HAP-1 (cell line): ENCODE results near the gene TOP3B.
A peak's percentile ranks its signal among the peaks of the same experiment; 100 is the strongest.

Experiments
- DNase-seq, 2 experiments: peaks; one replicate each; pipeline ENCODE4 v3.0.0-alpha.2; 2016 to 2020; ENCODE audit warnings: low spot score in 2 of 2
- H3K27me3 ChIP-seq: fragments of 250-450 bp; sonication (Bioruptor Pico); 2 replicates; pipeline ENCODE4 v1.5.1; 2020; ENCODE audit warnings: low read depth, mild to moderate bottlenecking, moderate library complexity
- H3K36me3 ChIP-seq: fragments of 250-450 bp; sonication (Bioruptor Pico); replicated peaks from 2 replicates; pipeline ENCODE4 v1.5.1; 2020; ENCODE audit warnings: mild to moderate bottlenecking
- H3K4me1 ChIP-seq: fragments of 250-450 bp; sonication (Bioruptor Pico); 2 replicates; pipeline ENCODE4 v1.5.1; 2020; ENCODE audit warnings: mild to moderate bottlenecking
- H3K4me3 ChIP-seq: fragments of 250-450 bp; sonication (Bioruptor Pico); 2 replicates; pipeline ENCODE4 v1.5.1; 2020; ENCODE audit warnings: mild to moderate bottlenecking, moderate library complexity
- H3K9me3 ChIP-seq: fragments of 250-450 bp; sonication (Bioruptor Pico); 2 replicates; pipeline ENCODE4 v1.5.1; 2020; ENCODE audit warnings: mild to moderate bottlenecking, moderate library complexity
- in situ Hi-C: fragments of 300-500 bp; cut with MboI; formaldehyde crosslinking; loops from 3 replicates; pipeline ENCODE4 v1.14.3; 2020; ENCODE audit warnings: low sequenced_read_pairs, inconsistent platforms, mixed read lengths

The TOP3B gene

DNA sequence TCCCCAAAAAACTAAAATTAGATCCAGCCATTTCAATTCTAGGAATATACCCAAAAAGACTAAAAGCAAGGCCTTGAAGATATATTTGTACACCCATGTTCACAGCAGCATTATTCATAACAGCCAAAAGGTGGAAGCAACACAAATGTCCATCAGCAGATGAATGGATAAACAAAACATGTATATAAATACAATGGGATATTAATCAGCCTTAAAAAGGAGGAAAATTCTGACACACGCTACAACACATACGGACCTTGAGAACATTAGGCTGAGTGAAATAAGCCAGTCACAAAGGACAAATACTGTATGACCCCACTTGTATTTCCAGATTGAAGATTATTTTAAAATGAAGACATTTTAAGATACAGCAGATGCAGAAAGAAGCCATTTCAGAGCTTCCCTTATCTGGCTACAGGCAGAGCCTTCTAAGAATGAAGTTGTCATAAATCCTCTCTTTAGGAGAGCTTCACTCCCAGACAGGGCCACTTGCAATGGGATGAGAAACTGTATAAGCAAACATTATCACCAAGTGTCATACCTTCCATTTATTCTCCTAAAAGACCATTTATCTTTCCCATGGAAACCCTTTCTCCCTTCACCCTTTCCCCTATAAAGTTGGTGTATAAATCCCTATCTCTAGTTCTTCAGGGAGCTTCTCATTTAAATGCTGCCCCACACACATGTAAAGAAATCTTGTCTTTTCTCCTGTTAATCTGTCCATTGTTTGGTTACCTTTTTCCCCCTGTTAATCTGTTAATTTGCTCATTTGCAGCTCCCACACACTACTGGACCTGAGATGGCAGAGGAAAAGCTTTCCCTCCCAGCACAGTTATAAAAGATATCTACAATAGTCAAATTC, 19.3 kb upstream of the TOP3B start:
- Histone ChIP-seq H3K27me3 (peaks cover 6% of the 10 kb centered on the region; the same call in 1 of the 2 replicates), H3K36me3 (no peaks in the 10 kb centered on the region), H3K4me3 (no peak overlapping the region), H3K4me1 (peaks cover 7% of the 10 kb centered on the region), H3K9me3 (no peaks in the 10 kb centered on the region)
- in situ Hi-C loops, result no loop called here
- peak in 1 of 2 experiments; percentile 44 for DNase-seq

GRCh38 chr22:21998595-21999247, 16.1 kb upstream of the TOP3B start:
- H3K4me1 ChIP-seq, result peaks cover 7% of the 10 kb centered on the region
- in situ Hi-C loops, result no loop called here
- no peaks in the 10 kb centered on the region for H3K36me3 ChIP-seq
- H3K27me3 ChIP-seq, result peaks cover 6% of the 10 kb centered on the region; the same call in 1 of the 2 replicates
- H3K9me3 ChIP-seq, result no peaks in the 10 kb centered on the region
- no peak overlapping the region for H3K4me3 ChIP-seq
- no peak for DNase-seq

DNA sequence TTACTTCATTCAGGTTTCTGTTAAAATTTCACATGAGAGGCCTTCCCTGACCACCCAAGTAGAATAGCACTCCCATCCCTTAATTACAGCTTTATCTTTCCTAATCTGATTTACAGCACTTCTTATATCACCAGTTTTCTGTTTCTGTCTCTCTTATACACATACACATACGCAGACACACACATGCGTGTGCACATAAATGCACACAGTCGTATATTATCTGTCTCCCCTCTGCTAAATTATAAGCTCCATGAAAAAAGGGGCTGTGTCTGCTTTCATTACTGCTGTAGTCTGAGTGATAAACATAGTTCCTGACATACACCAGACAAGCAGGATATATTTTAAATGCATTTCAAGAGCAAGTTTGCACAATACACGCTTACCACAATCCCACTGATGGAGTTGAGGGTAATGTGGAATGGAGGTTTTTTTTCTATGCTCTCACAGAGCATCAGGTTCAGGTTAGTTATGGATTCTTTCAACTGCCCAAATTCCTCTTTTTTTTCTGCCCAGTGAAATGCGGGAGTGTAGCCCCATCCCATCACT, 13.7 kb upstream of the TOP3B start:
- H3K9me3 ChIP-seq, result no peaks in the 10 kb centered on the region
- DNase-seq, result no peak
- H3K27me3 ChIP-seq, result peaks cover 10% of the 10 kb centered on the region; the same call in 1 of the 2 replicates
- H3K4me3 ChIP-seq, result no peak overlapping the region
- in situ Hi-C loops, result no loop called here
- no peaks in the 10 kb centered on the region for H3K4me1 ChIP-seq
- no peaks in the 10 kb centered on the region for H3K36me3 ChIP-seq

DNA sequence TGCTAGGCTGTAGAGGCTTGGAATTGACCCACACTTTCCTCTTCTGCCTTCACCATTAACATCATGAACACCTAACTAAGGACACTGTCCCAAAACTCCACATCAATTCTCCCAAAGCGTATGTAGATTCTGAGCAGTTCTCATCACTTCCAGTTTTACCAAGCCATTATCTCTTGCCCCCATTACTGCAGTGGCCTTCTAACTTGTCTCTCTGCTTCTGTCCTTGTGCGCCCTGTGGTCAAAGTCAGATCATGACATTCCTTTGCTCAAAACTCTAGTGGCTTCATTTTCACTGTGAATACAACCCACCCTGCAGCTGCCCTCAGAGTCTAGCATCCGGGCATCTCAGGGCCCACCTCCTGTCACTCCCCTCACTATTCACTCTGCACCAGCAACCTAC, 13.1 kb upstream of the TOP3B start:
- in situ Hi-C loops, result no loop called here

DNA sequence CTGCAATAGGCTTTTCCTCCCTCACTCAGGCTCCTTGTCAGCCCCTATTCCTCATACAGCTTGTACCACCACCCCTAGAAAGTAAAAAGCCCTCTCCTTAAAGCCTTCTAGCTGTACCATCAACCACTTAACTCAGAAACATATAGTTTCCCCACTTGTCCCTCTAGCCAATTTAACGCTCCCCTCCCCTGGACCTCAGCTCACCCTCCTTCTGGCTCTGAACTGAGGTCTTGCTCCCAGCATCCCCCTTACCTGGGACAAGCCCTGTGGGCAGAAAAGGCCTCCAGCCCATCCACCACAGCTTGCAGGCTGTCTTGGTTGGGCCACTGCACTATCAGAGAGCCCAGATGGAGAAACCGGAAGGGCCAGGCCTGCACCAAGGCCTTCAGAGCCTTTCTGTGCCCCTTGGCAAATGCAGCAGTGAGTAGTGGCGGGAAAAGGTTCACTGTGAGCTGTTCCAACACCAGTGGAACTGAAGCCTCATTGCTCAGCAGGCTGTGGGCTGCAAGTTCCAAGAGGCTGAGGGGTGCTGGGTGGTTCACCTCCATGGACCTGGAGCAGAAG, 12.4 kb upstream of the TOP3B start:
- Histone ChIP-seq H3K9me3 (no peaks in the 10 kb centered on the region), H3K27me3 (peaks cover 10% of the 10 kb centered on the region; the same call in 1 of the 2 replicates), H3K4me1 (no peaks in the 10 kb centered on the region), H3K36me3 (no peaks in the 10 kb centered on the region), H3K4me3 (no peak overlapping the region)
- DNase-seq, result no peak
- in situ Hi-C loops, result no loop called here

More for the DNA sequence above, 13.1 kb upstream of the TOP3B start:
- no peaks in the 10 kb centered on the region for H3K9me3 ChIP-seq
- no peak for DNase-seq
- peaks cover 10% of the 10 kb centered on the region; the same call in 1 of the 2 replicates for H3K27me3 ChIP-seq
- H3K36me3 ChIP-seq, result no peaks in the 10 kb centered on the region
- H3K4me3 ChIP-seq, result no peak overlapping the region
- H3K4me1 ChIP-seq, result no peaks in the 10 kb centered on the region

GRCh38 chr22:21992593-21993237, 10.1 kb upstream of the TOP3B start:
- in situ Hi-C loops, result no loop called here
- H3K27me3 ChIP-seq, result 0 out of 2 replicates have a peak, but pooled peaks cover 3% of the 10 kb centered on the region

GRCh38 chr22:21991774-21992173, 9.2 kb upstream of the TOP3B start:
- no peak overlapping the region for H3K4me3 ChIP-seq
- H3K27me3 ChIP-seq, result 0 out of 2 replicates have a peak, but pooled peaks cover 3% of the 10 kb centered on the region
- in situ Hi-C loops, result no loop called here
- DNase-seq, result no peak
- no peaks in the 10 kb centered on the region for H3K4me1 ChIP-seq
- no peaks in the 10 kb centered on the region for H3K9me3 ChIP-seq
- no peaks in the 10 kb centered on the region for H3K36me3 ChIP-seq

More at GRCh38 chr22:21992593-21993237, 10.1 kb upstream of the TOP3B start:
- no peaks in the 10 kb centered on the region for H3K36me3 ChIP-seq
- no peaks in the 10 kb centered on the region for H3K4me1 ChIP-seq
- H3K9me3 ChIP-seq, result no peaks in the 10 kb centered on the region
- no peak for DNase-seq
- H3K4me3 ChIP-seq, result no peak overlapping the region

GRCh38 chr22:21991304-21991596, 8.7 kb upstream of the TOP3B start:
- H3K36me3 ChIP-seq, result no peaks in the 10 kb centered on the region
- H3K4me1 ChIP-seq, result no peaks in the 10 kb centered on the region
- in situ Hi-C loops, result no loop called here
- no peaks in the 10 kb centered on the region for H3K9me3 ChIP-seq
- H3K27me3 ChIP-seq, result 0 out of 2 replicates have a peak, but pooled peaks cover 3% of the 10 kb centered on the region
- no peak for DNase-seq
- no peak overlapping the region for H3K4me3 ChIP-seq

DNA sequence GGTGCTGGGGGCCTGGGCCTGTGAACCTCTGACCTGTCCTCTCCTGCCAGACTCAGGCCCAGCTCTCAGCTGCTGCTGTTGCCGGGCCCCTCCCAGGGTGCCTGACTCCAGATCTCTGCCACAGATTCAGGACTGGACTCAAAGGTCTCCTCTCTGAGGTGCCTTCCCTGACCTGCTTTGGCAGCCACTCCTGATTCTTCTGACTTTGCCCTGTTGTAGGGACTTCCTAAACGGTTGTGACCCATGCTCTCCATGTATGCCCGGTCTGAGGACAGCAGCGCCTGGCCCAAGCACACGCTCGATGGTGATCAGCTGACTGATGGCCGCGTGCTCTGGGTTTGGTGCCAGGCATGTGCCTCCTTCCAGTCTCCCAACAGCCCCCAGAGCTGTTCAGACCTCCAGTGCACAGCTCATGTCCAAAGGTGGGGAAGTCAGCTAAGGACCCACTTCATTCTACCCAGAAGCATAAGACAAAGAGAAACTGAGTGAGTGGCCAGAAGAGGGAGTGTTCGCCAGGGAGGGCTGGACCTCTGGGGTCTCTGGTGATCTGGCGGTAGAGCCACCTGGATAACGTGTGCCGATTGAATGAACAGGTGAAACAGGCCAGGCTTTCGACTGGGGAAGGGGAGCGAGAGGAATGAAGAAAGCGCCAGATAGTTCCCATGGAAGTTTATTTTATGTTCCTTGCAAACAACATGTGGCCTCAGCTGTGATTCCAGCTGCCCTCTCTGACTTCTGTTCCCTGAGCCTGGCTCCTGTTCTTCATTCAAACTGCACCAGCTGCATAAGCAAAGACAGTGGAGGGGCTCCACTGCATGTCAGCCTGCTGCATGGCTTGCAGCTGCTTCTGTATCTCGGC, 8.1 kb upstream of the TOP3B start:
- no peak for DNase-seq
- Histone ChIP-seq H3K4me1 (no peaks in the 10 kb centered on the region), H3K9me3 (no peaks in the 10 kb centered on the region), H3K36me3 (no peaks in the 10 kb centered on the region), H3K27me3 (0 out of 2 replicates have a peak, but pooled peaks cover 3% of the 10 kb centered on the region), H3K4me3 (no peak overlapping the region)
- in situ Hi-C loops, result no loop called here

DNA sequence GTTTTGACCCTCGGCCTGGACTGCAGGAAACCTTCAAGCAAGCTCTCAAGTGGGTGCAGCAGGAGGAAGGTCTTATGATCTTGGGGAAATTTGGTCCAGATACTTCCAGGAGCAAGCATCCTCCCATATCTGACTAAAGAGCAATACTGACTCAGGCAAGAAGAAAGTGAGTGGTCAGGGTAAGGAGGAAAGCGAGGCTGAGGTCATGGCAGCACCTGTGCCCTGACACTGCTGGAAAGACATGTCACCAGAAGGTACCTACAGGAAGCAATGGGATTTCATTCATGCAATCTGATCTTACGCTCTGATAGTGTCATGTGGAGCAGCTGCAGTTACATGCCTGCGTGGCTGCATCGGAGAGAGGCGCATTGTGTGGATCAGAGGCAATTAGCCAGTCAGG, 6.5 kb upstream of the TOP3B start:
- Histone ChIP-seq H3K4me1 (no peaks in the 10 kb centered on the region), H3K27me3 (0 out of 2 replicates have a peak, but pooled peaks cover 3% of the 10 kb centered on the region), H3K9me3 (no peaks in the 10 kb centered on the region), H3K4me3 (no peak overlapping the region), H3K36me3 (no peaks in the 10 kb centered on the region)
- in situ Hi-C loops, result no loop called here
- no peak for DNase-seq

DNA sequence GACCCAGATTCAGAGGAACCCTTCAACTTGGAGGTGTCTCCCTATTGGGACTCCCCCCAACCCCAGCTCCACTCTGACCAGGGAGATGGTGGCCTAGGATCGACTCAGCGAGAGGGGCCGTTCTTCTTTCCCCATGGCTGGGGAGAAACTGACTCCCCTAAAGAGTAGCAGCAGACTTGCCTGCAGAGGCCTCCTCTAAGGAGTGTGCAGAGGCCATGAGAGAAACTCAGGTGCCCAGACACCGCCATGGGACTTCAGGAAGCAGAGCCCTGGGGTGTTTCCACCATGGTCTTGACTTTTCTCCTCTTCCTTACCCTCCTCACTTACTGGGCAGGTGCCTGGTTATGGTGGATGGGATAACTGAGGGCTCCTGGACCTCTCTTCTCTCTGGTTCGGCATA, 2.6 kb upstream of the TOP3B start:
- Histone ChIP-seq H3K27me3 (no peaks in the 10 kb centered on the region), H3K4me3 (no peak overlapping the region), H3K9me3 (no peaks in the 10 kb centered on the region), H3K36me3 (peaks cover 8% of the 10 kb centered on the region; the same call in 1 of the 2 replicates), H3K4me1 (peaks cover 7% of the 10 kb centered on the region)
- DNase-seq, result no peak
- in situ Hi-C loops, result no loop called here

GRCh38 chr22:21984793-21985192, 2.2 kb upstream of the TOP3B start:
- peak in 1 of 2 experiments; percentile 53 for DNase-seq
- in situ Hi-C loops, result no loop called here

More at GRCh38 chr22:21984793-21985192, 2.2 kb upstream of the TOP3B start:
- Histone ChIP-seq H3K4me3 (no peak overlapping the region), H3K4me1 (peaks cover 7% of the 10 kb centered on the region), H3K27me3 (no peaks in the 10 kb centered on the region), H3K36me3 (peaks cover 8% of the 10 kb centered on the region; the same call in 1 of the 2 replicates), H3K9me3 (no peaks in the 10 kb centered on the region)
